SU-DHL-6 (cell line): ENCODE data around the gene NAT14.

ENCODE experiments used
- H2AFZ ChIP-seq: fragments of 200-600 bp; sonication (generic); 2 replicates; pipeline ENCODE4 v1.6.1; 2014; ENCODE audit warnings: low read depth, mild to moderate bottlenecking, moderate library complexity, mixed read lengths, antibody characterized with exemption, low read length; ENCODE audit not compliant: severe bottlenecking
- H3F3A ChIP-seq: fragments of 200-600 bp; shearing (Covaris generic); 2 replicates; pipeline ENCODE4 v1.6.0; 2016; ENCODE audit warnings: antibody characterized with exemption, mild to moderate bottlenecking; ENCODE audit not compliant: insufficient read depth
- H3K27ac ChIP-seq: fragments of 200-600 bp; sonication (generic); 2 replicates; pipeline ENCODE4 v1.5.1; 2016; ENCODE audit warnings: low read depth, mild to moderate bottlenecking, low read length, moderate library complexity, mixed read lengths
- H3K27me3 ChIP-seq: fragments of 200-600 bp; sonication (generic), shearing (Covaris generic); 2 replicates; pipeline ENCODE4 v1.6.0; 2014; ENCODE audit warnings: mild to moderate bottlenecking, low read length
- H3K36me3 ChIP-seq: fragments of 200-600 bp; sonication (generic); 2 replicates; pipeline ENCODE4 v1.6.1; 2014; ENCODE audit warnings: mild to moderate bottlenecking, low read length, mixed read lengths
- H3K4me2 ChIP-seq: fragments of 300-600, 200-600 bp; shearing (Covaris generic), sonication (generic); 2 replicates; pipeline ENCODE4 v1.6.0; 2014; ENCODE audit warnings: low read length, low read depth, mild to moderate bottlenecking; ENCODE audit not compliant: poor library complexity, severe bottlenecking
- H3K4me3 ChIP-seq: fragments of 200-600 bp; sonication (generic); 2 replicates; pipeline ENCODE4 v1.5.1; 2014; ENCODE audit warnings: antibody characterized with exemption, low read length, mild to moderate bottlenecking, mixed read lengths; ENCODE audit not compliant: insufficient read depth, poor library complexity, severe bottlenecking
- H3K79me2 ChIP-seq: fragments of 200-600 bp; sonication (generic); 2 replicates; pipeline ENCODE4 v1.6.1; 2014; ENCODE audit warnings: mild to moderate bottlenecking, low read length, moderate library complexity; ENCODE audit not compliant: insufficient read depth
- H3K9ac ChIP-seq: fragments of 200-600 bp; sonication (generic); 2 replicates; pipeline ENCODE4 v1.7.0; 2014; ENCODE audit warnings: mild to moderate bottlenecking, low read length
- H3K9me2 ChIP-seq: fragments of 200-600 bp; sonication (generic); replicated peaks from 2 replicates; pipeline ENCODE4 v1.6.1; 2014; ENCODE audit warnings: low read length; ENCODE audit not compliant: insufficient read depth
- H3K9me3 ChIP-seq: fragments of 200-600 bp; sonication (generic); 2 replicates; pipeline ENCODE4 v1.6.1; 2014; ENCODE audit warnings: low read length, mixed read lengths; ENCODE audit not compliant: insufficient read depth
- H4K20me1 ChIP-seq: fragments of 200-600 bp; sonication (generic); 2 replicates; pipeline ENCODE4 v1.6.1; 2014; ENCODE audit warnings: low read depth, mild to moderate bottlenecking, antibody characterized with exemption, low read length, moderate library complexity, mixed read lengths
- CTCF ChIP-seq: fragments of 200-600 bp; sonication (generic); IDR thresholded peaks from one replicate; pipeline ENCODE4 v1.5.1; 2017; ENCODE audit warnings: antibody characterized with exemption, mild to moderate bottlenecking, low read length, moderate library complexity; ENCODE audit not compliant: insufficient read depth, poor library complexity, severe bottlenecking
- EZH2phosphoT487 ChIP-seq: fragments of 200-600 bp; sonication (generic), shearing (Covaris generic); conservative IDR thresholded peaks from 2 replicates; pipeline ENCODE4 v1.6.1; 2018; ENCODE audit warnings: mild to moderate bottlenecking, antibody characterized with exemption, low read length, moderate library complexity, mixed read lengths

Gene NAT14

DNA sequence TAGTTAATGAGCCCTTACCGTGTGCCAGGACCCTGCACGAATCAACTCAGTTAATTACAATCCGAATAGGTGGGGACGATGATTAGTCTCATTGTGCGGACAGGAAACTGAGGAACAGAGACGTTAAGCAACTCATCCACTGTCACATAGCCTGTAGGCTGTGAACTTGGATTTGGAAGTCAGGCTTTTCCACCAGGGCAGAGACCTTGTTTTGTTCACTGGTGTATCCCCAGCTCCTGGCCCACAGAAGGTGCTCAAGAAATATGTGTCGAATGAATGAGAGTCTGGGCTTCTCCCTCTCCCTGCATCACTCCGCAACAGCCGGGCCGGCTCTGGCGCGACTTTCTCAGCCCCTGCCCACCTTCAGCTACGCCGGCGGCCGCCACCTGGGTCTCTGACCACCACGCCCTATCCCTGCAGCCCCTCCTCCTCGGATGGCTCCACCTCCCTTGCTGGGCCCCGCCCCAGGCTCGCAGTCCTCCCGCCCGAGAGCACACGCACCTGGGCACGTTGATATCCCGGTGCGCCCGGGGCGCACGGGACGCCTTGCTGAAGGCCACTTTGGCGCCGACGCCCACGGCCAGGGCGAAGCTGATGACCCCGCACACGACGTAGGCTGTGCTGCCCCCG, 43.2 kb upstream of the NAT14 start:
- no peak overlapping the region for H3K4me3 ChIP-seq
- no peaks in the 10 kb centered on the region for H3K36me3 ChIP-seq
- TF ChIP-seq EZH2phosphoT487, result no peak
- no peak for TF ChIP-seq CTCF
- no peak overlapping the region for H3K4me2 ChIP-seq
- H4K20me1 ChIP-seq, result no peaks in the 10 kb centered on the region
- H3F3A ChIP-seq, result 0 out of 2 replicates have a peak, but pooled peaks cover under 1% of the 10 kb centered on the region
- no peaks in the 10 kb centered on the region for H3K27me3 ChIP-seq
- no peak overlapping the region for H2AFZ ChIP-seq
- no peaks in the 10 kb centered on the region for H3K79me2 ChIP-seq
- no peak overlapping the region for H3K27ac ChIP-seq
- no peaks in the 10 kb centered on the region for H3K9me2 ChIP-seq
- H3K9me3 ChIP-seq, result no peaks in the 10 kb centered on the region
- no peak overlapping the region for H3K9ac ChIP-seq

DNA sequence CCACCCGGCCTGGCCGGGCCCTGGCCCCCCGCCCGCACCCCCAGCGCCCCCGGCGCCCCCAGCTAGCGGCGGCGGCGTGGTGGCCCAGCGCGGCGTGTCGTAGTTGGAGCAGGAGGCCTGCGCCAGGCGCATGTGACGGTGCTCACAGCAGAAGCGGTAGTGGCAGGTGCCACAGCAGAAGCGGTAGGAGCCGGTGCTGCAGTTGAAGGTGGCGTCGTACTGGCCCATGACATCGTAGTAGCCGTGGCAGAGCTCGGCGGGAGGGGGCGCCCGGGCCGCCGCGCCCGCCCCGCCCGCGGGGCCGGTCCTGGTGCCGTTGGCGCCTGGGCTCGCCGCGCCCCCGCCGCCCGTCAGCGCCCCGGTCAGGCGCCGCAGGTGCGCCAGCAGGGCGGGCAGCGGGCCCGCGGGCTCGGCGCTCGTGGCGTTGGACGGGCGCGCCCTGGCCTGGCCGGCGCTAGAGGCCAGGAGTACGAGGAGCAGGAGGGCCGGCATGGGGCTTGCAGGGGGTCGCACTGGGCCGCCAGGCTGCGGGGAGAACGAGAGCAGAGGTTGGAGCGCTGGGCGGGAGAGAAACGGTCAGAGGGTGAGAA, 42.5 kb upstream of the NAT14 start:
- Histone ChIP-seq H3K9me3 (no peaks in the 10 kb centered on the region), H3K36me3 (no peaks in the 10 kb centered on the region), H3K4me2 (no peak overlapping the region), H3K79me2 (no peaks in the 10 kb centered on the region), H4K20me1 (no peaks in the 10 kb centered on the region), H3K9me2 (no peaks in the 10 kb centered on the region), H2AFZ (no peak overlapping the region), H3K4me3 (no peak overlapping the region), H3K27ac (no peak overlapping the region), H3K9ac (no peak overlapping the region), H3F3A (0 out of 2 replicates have a peak, but pooled peaks cover 7% of the 10 kb centered on the region), H3K27me3 (no peaks in the 10 kb centered on the region)
- TF ChIP-seq EZH2phosphoT487 (no peak), CTCF (no peak)

DNA sequence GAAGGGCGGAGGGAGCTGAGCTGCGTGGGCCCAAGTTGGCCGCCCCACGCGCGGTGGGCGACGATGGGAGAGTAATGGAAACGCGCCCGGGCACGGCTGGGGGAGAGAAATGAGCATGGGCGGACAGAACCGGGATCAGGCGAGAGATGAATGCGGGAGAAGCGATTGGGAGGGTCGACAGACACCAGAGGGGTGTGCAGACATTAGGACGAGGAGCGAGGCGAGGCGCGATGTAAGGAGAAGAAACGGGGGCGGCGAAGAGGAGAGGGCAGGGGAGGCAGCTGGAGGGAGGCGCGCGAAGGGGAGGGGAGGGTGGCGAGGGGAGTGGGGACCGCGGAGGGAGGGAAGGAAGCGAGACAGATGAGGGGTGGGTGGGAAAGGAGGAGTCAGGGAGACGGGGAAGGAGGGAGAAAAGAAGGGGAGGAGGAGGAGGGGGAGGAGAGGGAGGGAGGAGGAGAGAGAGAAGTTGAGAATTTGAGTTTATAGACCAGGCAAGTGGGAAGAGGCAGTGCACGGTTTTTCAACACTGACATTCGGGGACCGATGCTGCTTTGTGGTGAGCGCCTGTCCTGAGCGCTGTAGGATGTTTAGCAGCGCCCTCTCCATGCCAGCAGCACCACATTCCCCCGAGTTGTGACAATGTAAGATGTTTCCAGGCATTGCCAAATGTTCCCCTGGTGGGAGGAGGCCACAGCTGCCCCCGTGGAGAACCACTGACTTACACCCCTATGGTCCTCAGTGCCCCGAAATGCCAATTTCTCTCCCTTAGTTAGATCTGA, 41.8 kb upstream of the NAT14 start, which contains the start of gene SHISA7:
SHISA7 (minus strand) TSS at position 256 of the 779 bp plus-strand sequence. CDS start 437 bp downstream, outside the sequence.
- 0 out of 2 replicates have a peak, but pooled peaks cover 9% of the 10 kb centered on the region for H3F3A ChIP-seq
- H3K27me3 ChIP-seq, result no peaks in the 10 kb centered on the region
- no peak within 1 kb of the TSS for H3K9ac ChIP-seq
- H3K36me3 ChIP-seq, result no peaks in the 10 kb centered on the region
- H3K79me2 ChIP-seq, result no peaks in the 10 kb centered on the region
- no peaks in the 10 kb centered on the region for H4K20me1 ChIP-seq
- no peak within 1 kb of the TSS for H2AFZ ChIP-seq
- no peak for TF ChIP-seq EZH2phosphoT487
- no peaks in the 10 kb centered on the region for H3K9me2 ChIP-seq
- no peak within 1 kb of the TSS for H3K4me2 ChIP-seq
- no peaks in the 10 kb centered on the region for H3K9me3 ChIP-seq
- H3K4me3 ChIP-seq, result no peak within 1 kb of the TSS
- H3K27ac ChIP-seq, result no peak within 1 kb of the TSS
